ENCODE results near the gene NTSR1. TPM values are rescaled to one million over a fixed set of nuclear protein-coding genes. Genes with fewer than 3 reads are reported as not detected.

Gene NTSR1
- total RNA-seq, 1 experiment from 2014 or later, result not detected

- no peak overlapping the region for H3K4me3 ChIP-seq
- no peak for DNase-seq (ENCODE audit: low read depth in 1 of 2, low spot score in 2 of 2)
- H3K4me1 ChIP-seq (replicated peaks), result no peaks in the 10 kb centered on the region
- H3K9me3 ChIP-seq (replicated peaks), result no peaks in the 10 kb centered on the region
- H3K36me3 ChIP-seq, result no peaks in the 10 kb centered on the region
- H3K27ac ChIP-seq, result no peak overlapping the region
- H3K27me3 ChIP-seq (replicated peaks), result peaks cover 86% of the 10 kb centered on the region
These were observed 5.4 kb downstream of the NTSR1 start for GRCh38 chr20:62714006-62714405.

- peaks cover 86% of the 10 kb centered on the region for H3K27me3 ChIP-seq (replicated peaks)
- no peak for DNase-seq (ENCODE audit: low read depth in 1 of 2, low spot score in 2 of 2)
These were observed 6.2 kb downstream of the NTSR1 start for GRCh38 chr20:62714799-62715198.

GRCh38 chr20:62715201-62715600 is 6.6 kb downstream of the NTSR1 start:
- H3K4me3 ChIP-seq, result no peak overlapping the region
- no peaks in the 10 kb centered on the region for H3K36me3 ChIP-seq
- no peak for DNase-seq (ENCODE audit: low read depth in 1 of 2, low spot score in 2 of 2)
- no peaks in the 10 kb centered on the region for H3K9me3 ChIP-seq (replicated peaks)
- H3K27me3 ChIP-seq (replicated peaks), result peaks cover 86% of the 10 kb centered on the region
- H3K27ac ChIP-seq, result no peak overlapping the region
- H3K4me1 ChIP-seq (replicated peaks), result no peaks in the 10 kb centered on the region

More at GRCh38 chr20:62714799-62715198, 6.2 kb downstream of the NTSR1 start:
- no peaks in the 10 kb centered on the region for H3K4me1 ChIP-seq (replicated peaks)
- no peaks in the 10 kb centered on the region for H3K9me3 ChIP-seq (replicated peaks)
- no peak overlapping the region for H3K4me3 ChIP-seq
- H3K27ac ChIP-seq, result no peak overlapping the region
- no peaks in the 10 kb centered on the region for H3K36me3 ChIP-seq

- no peaks in the 10 kb centered on the region for H3K36me3 ChIP-seq
- H3K27me3 ChIP-seq (replicated peaks), result peaks cover 85% of the 10 kb centered on the region
- no peak overlapping the region for H3K27ac ChIP-seq
- no peaks in the 10 kb centered on the region for H3K4me1 ChIP-seq (replicated peaks)
- no peak for DNase-seq (ENCODE audit: low read depth in 1 of 2, low spot score in 2 of 2)
- H3K4me3 ChIP-seq, result no peak overlapping the region
- peaks cover 3% of the 10 kb centered on the region; the same call in 1 of the 2 replicates for H3K9me3 ChIP-seq (replicated peaks)
These were observed 7.7 kb downstream of the NTSR1 start for GRCh38 chr20:62716198-62716940.

- no peak for DNase-seq (ENCODE audit: low read depth in 1 of 2, low spot score in 2 of 2)
- Histone ChIP-seq H3K27me3 (replicated peaks) (peaks cover 86% of the 10 kb centered on the region), H3K4me1 (replicated peaks) (no peaks in the 10 kb centered on the region), H3K4me3 (no peak overlapping the region), H3K9me3 (replicated peaks) (peaks cover 8% of the 10 kb centered on the region; the same call in 1 of the 2 replicates), H3K27ac (no peak overlapping the region), H3K36me3 (no peaks in the 10 kb centered on the region)
These were observed 8.3 kb downstream of the NTSR1 start for GRCh38 chr20:62716941-62717310.

- Histone ChIP-seq H3K4me3 (no peak overlapping the region), H3K27me3 (replicated peaks) (peaks cover 86% of the 10 kb centered on the region), H3K4me1 (replicated peaks) (no peaks in the 10 kb centered on the region), H3K27ac (no peak overlapping the region), H3K36me3 (no peaks in the 10 kb centered on the region), H3K9me3 (replicated peaks) (peaks cover 9% of the 10 kb centered on the region; the same call in 1 of the 2 replicates)
- DNase-seq (ENCODE audit: low read depth in 1 of 2, low spot score in 2 of 2), result no peak
These were observed 9.3 kb downstream of the NTSR1 start for GRCh38 chr20:62717933-62718332.

- Histone ChIP-seq H3K9me3 (replicated peaks) (peaks cover 9% of the 10 kb centered on the region; the same call in 1 of the 2 replicates), H3K36me3 (no peaks in the 10 kb centered on the region), H3K4me1 (replicated peaks) (no peaks in the 10 kb centered on the region), H3K27ac (no peak overlapping the region), H3K27me3 (replicated peaks) (peaks cover 87% of the 10 kb centered on the region), H3K4me3 (no peak overlapping the region)
- DNase-seq (ENCODE audit: low read depth in 1 of 2, low spot score in 2 of 2), result no peak
These were observed 9.9 kb downstream of the NTSR1 start for GRCh38 chr20:62718546-62718945.

- peaks cover 87% of the 10 kb centered on the region for H3K27me3 ChIP-seq (replicated peaks)
- H3K27ac ChIP-seq, result no peak overlapping the region
- H3K9me3 ChIP-seq (replicated peaks), result peaks cover 9% of the 10 kb centered on the region; the same call in 1 of the 2 replicates
- H3K4me1 ChIP-seq (replicated peaks), result no peaks in the 10 kb centered on the region
- DNase-seq (ENCODE audit: low read depth in 1 of 2, low spot score in 2 of 2), result no peak
- H3K36me3 ChIP-seq, result no peaks in the 10 kb centered on the region
- H3K4me3 ChIP-seq, result no peak overlapping the region
These were observed 10.8 kb downstream of the NTSR1 start for GRCh38 chr20:62719250-62719935.

- Histone ChIP-seq H3K27me3 (replicated peaks) (peaks cover 93% of the 10 kb centered on the region), H3K4me1 (replicated peaks) (no peaks in the 10 kb centered on the region)
These were observed 13.1 kb downstream of the NTSR1 start for GRCh38 chr20:62721511-62722370.

GRCh38 chr20:62722627-62723026 is 14.0 kb downstream of the NTSR1 start:
- Histone ChIP-seq H3K9me3 (replicated peaks) (peaks cover 9% of the 10 kb centered on the region; the same call in 1 of the 2 replicates), H3K27ac (no peak overlapping the region), H3K4me1 (replicated peaks) (no peaks in the 10 kb centered on the region), H3K4me3 (no peak overlapping the region), H3K36me3 (no peaks in the 10 kb centered on the region), H3K27me3 (replicated peaks) (peaks cover 94% of the 10 kb centered on the region)
- no peak for DNase-seq (ENCODE audit: low read depth in 1 of 2, low spot score in 2 of 2)

More at GRCh38 chr20:62721511-62722370, 13.1 kb downstream of the NTSR1 start:
- peaks cover 9% of the 10 kb centered on the region; the same call in 1 of the 2 replicates for H3K9me3 ChIP-seq (replicated peaks)
- no peak for DNase-seq (ENCODE audit: low read depth in 1 of 2, low spot score in 2 of 2)
- H3K36me3 ChIP-seq, result no peaks in the 10 kb centered on the region
- H3K27ac ChIP-seq, result no peak overlapping the region
- no peak overlapping the region for H3K4me3 ChIP-seq

- Histone ChIP-seq H3K27ac (no peak overlapping the region), H3K9me3 (replicated peaks) (peaks cover 9% of the 10 kb centered on the region; the same call in 1 of the 2 replicates), H3K27me3 (replicated peaks) (peaks cover 95% of the 10 kb centered on the region), H3K36me3 (no peaks in the 10 kb centered on the region), H3K4me3 (no peak overlapping the region), H3K4me1 (replicated peaks) (no peaks in the 10 kb centered on the region)
- no peak for DNase-seq (ENCODE audit: low read depth in 1 of 2, low spot score in 2 of 2)
These were observed 14.7 kb downstream of the NTSR1 start for GRCh38 chr20:62723351-62723750.

- Histone ChIP-seq H3K36me3 (no peaks in the 10 kb centered on the region), H3K27ac (no peak overlapping the region), H3K27me3 (replicated peaks) (peaks cover 96% of the 10 kb centered on the region), H3K4me1 (replicated peaks) (no peaks in the 10 kb centered on the region), H3K9me3 (replicated peaks) (peaks cover 9% of the 10 kb centered on the region; the same call in 1 of the 2 replicates), H3K4me3 (no peak overlapping the region)
- DNase-seq (ENCODE audit: low read depth in 1 of 2, low spot score in 2 of 2), result no peak
These were observed 15.3 kb downstream of the NTSR1 start for GRCh38 chr20:62723768-62724450.
